Calu3 (cell line): ENCODE measurements around the gene PCDHA6. TPM values are rescaled to one million over a fixed set of nuclear protein-coding genes. Genes with fewer than 3 reads are reported as not detected.
A peak's percentile ranks its signal among the peaks of the same experiment; 100 is the strongest.

Source experiments
- BruUV-seq: library from RNA; stranded (reverse); fragments of 400-500 nt; replicated peaks from 2 replicates; lab custom pipeline; 2021; lab: Mats Ljungman, UMichigan
- CTCF ChIA-PET: fragments of 300-600 bp; sonication (Branson Sonifier 250); formaldehyde crosslinking; loops from one replicate; lab custom pipeline; 2022; ENCODE audit warnings: antibody characterized with exemption; lab: Charles Lee
- DNase-seq: peaks from one replicate; pipeline ENCODE4 v3.0.0; 2022
- H3K27ac Mint-ChIP-seq: one replicate; pipeline ENCODE4 v1.8.0; 2022; ENCODE audit warnings: mixed read lengths; ENCODE audit not compliant: unreplicated experiment
- H3K27me3 Mint-ChIP-seq: one replicate; pipeline ENCODE4 v1.8.0; 2022; ENCODE audit warnings: mixed read lengths; ENCODE audit not compliant: unreplicated experiment
- H3K36me3 Mint-ChIP-seq: one replicate; pipeline ENCODE4 v1.8.0; 2022; ENCODE audit warnings: mild to moderate bottlenecking, moderate library complexity, mixed read lengths; ENCODE audit not compliant: insufficient read depth, unreplicated experiment
- H3K4me1 Mint-ChIP-seq: one replicate; pipeline ENCODE4 v1.8.0; 2022; ENCODE audit warnings: mild to moderate bottlenecking, low read depth, mixed read lengths; ENCODE audit not compliant: unreplicated experiment
- H3K4me3 Mint-ChIP-seq: one replicate; pipeline ENCODE4 v1.8.0; 2022; ENCODE audit warnings: mild to moderate bottlenecking, low read depth, moderate library complexity, mixed read lengths; ENCODE audit not compliant: unreplicated experiment
- H3K9me3 Mint-ChIP-seq: one replicate; pipeline ENCODE4 v1.8.0; 2022; ENCODE audit warnings: low read depth, mixed read lengths; ENCODE audit not compliant: unreplicated experiment
- intact Hi-C: fragments of 100-400 bp; cut with micrococcal nuclease; formaldehyde crosslinking; loops from one replicate; pipeline ENCODE4 v1.10.0; 2022; ENCODE audit not compliant: unreplicated experiment
- total RNA-seq: library from RNA; stranded (reverse); gene quantifications from 2 replicates; pipeline ENCODE4 v1.2.3, GENCODE V29; 2022
- TF ChIP-seq, protein P1 (sequence below): fragments of 200-600 bp; IDR thresholded peaks from one replicate; pipeline ENCODE4 v1.8.0; 2022; ENCODE audit warnings: antibody characterized with exemption; ENCODE audit not compliant: unreplicated experiment

PCDHA6 gene
- total RNA-seq, 1 experiment from 2014 or later = 1.2 TPM

GRCh38 chr5:140857177-140857986, 29.6 kb downstream of the PCDHA6 start:
- H3K4me1 Mint-ChIP-seq = no peaks in the 10 kb centered on the region
- DNase-seq = no peak
- no peak overlapping the region for H3K4me3 Mint-ChIP-seq
- TF ChIP-seq, protein P1, sequence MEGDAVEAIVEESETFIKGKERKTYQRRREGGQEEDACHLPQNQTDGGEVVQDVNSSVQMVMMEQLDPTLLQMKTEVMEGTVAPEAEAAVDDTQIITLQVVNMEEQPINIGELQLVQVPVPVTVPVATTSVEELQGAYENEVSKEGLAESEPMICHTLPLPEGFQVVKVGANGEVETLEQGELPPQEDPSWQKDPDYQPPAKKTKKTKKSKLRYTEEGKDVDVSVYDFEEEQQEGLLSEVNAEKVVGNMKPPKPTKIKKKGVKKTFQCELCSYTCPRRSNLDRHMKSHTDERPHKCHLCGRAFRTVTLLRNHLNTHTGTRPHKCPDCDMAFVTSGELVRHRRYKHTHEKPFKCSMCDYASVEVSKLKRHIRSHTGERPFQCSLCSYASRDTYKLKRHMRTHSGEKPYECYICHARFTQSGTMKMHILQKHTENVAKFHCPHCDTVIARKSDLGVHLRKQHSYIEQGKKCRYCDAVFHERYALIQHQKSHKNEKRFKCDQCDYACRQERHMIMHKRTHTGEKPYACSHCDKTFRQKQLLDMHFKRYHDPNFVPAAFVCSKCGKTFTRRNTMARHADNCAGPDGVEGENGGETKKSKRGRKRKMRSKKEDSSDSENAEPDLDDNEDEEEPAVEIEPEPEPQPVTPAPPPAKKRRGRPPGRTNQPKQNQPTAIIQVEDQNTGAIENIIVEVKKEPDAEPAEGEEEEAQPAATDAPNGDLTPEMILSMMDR = no peak
- no peak overlapping the region for H3K27ac Mint-ChIP-seq
- peaks cover 5% of the 10 kb centered on the region for H3K9me3 Mint-ChIP-seq
- no peaks in the 10 kb centered on the region for H3K27me3 Mint-ChIP-seq
- BruUV-seq = no TSS peak
- CTCF ChIA-PET = no interaction called here
- intact Hi-C loops = no loop called here
- H3K36me3 Mint-ChIP-seq = peaks cover 4% of the 10 kb centered on the region

DNA sequence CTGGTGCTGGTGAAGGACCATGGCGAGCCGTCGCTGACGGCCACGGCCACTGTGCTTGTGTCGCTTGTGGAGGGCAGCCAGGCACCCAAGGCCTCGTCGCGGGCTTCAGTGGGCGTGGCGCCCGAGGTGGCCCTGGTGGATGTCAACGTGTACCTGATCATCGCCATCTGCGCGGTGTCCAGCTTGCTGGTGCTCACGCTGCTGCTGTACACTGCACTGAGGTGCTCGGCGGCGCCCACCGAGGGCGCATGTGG, 30.2 kb downstream of the PCDHA6 start:
- no peak for DNase-seq
- Mint-ChIP-seq H3K4me3 (no peak overlapping the region), H3K27ac (no peak overlapping the region), H3K27me3 (no peaks in the 10 kb centered on the region), H3K4me1 (no peaks in the 10 kb centered on the region), H3K36me3 (peaks cover 2% of the 10 kb centered on the region), H3K9me3 (peaks cover 5% of the 10 kb centered on the region)
- CTCF ChIA-PET = no interaction called here
- BruUV-seq = no TSS peak
- TF ChIP-seq, protein P1 = no peak
- intact Hi-C loops = no loop called here

- H3K36me3 Mint-ChIP-seq = no peaks in the 10 kb centered on the region
- TF ChIP-seq, protein P1 = no peak
- BruUV-seq = no TSS peak
- no peaks in the 10 kb centered on the region for H3K27me3 Mint-ChIP-seq
- CTCF ChIA-PET = interaction anchor here (0.5 kb wide), 1 partner anchor 698 kb away, joined by 3 read pairs; no protein-coding TSS in a partner anchor
- no peak overlapping the region for H3K4me3 Mint-ChIP-seq
- intact Hi-C loops = no loop called here
- H3K27ac Mint-ChIP-seq = no peak overlapping the region
- peaks cover 4% of the 10 kb centered on the region for H3K9me3 Mint-ChIP-seq
- no peaks in the 10 kb centered on the region for H3K4me1 Mint-ChIP-seq
- no peak for DNase-seq
These were observed 34.9 kb downstream of the PCDHA6 start for GRCh38 chr5:140862441-140863295.

DNA sequence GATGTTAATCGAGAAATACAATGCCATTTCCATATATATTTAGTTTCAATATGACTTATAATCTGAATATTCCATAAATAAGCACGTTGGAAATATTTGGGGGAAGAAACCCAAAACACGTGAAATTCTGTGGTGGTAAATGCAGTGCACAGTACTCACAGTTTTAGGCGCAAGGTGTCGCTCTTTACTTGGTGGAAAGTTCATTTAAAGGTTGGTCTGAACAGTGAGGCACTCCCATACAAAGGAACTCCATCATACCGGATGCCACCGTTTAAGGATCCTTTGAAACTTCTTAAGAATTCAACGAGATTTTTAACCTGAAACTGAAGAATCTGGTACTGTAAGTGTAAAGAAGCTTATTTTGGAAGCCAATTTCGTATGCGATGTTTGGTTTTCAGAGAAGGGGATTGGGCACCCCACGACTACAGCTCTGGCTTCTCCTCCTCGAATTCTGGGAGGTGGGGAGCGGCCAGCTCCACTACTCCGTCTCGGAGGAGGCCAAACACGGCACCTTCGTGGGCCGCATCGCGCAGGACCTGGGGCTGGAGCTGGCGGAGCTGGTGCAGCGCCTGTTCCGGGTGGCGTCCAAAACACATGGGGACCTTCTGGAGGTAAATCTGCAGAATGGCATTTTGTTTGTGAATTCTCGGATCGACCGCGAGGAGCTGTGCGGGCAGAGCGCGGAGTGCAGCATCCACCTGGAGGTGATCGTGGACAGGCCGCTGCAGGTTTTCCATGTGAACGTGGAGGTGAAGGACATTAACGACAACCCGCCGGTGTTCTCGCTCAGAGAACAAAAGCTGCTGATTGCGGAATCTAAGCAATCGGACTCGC, 41.2 kb downstream of the PCDHA6 start, which contains the start of gene PCDHA11:
TSS of gene PCDHA11 (plus strand) at position 237 of the 834 bp plus-strand sequence. CDS start at position 384, 147 bp downstream.
- BruUV-seq = no TSS peak
- H3K9me3 Mint-ChIP-seq = peaks cover 6% of the 10 kb centered on the region
- H3K36me3 Mint-ChIP-seq = no peaks in the 10 kb centered on the region
- H3K4me3 Mint-ChIP-seq = no peak within 1 kb of the TSS
- intact Hi-C loops = loop anchor here (1.0 kb wide), 1 partner anchor 172 kb away; no protein-coding TSS in a partner anchor
- H3K27ac Mint-ChIP-seq = no peak within 1 kb of the TSS
- CTCF ChIA-PET = interaction anchor here (0.5 kb wide), 1 partner anchor 1404 kb away, joined by 4 read pairs; no protein-coding TSS in a partner anchor
- TF ChIP-seq, protein P1 = no peak
- DNase-seq = peak; percentile 20
- H3K27me3 Mint-ChIP-seq = no peaks in the 10 kb centered on the region
- H3K4me1 Mint-ChIP-seq = no peaks in the 10 kb centered on the region
